GM15510 (cell line): ENCODE results near the gene G6PC3.

ENCODE experiments used
- POLR2A ChIP-seq: IDR thresholded peaks from 3 replicates; pipeline ENCODE4 v1.6.1; 2011; ENCODE audit warnings: borderline replicate concordance; ENCODE audit not compliant: insufficient read length; ENCODE audit errors: extremely low read depth

Gene G6PC3

GRCh38 chr17:44108440-44109311, 38.1 kb downstream of the G6PC3 start:
- no peak for TF ChIP-seq POLR2A

GRCh38 chr17:44109312-44109630, 38.7 kb downstream of the G6PC3 start:
- no peak for TF ChIP-seq POLR2A

- TF ChIP-seq POLR2A: no peak
Measured at GRCh38 chr17:44110011-44110686, 39.6 kb downstream of the G6PC3 start.

- peak; percentile 50 for TF ChIP-seq POLR2A
Measured at GRCh38 chr17:44110823-44111633, 40.5 kb downstream of the G6PC3 start.

- TF ChIP-seq POLR2A: no peak
Measured at GRCh38 chr17:44111777-44112176, 41.2 kb downstream of the G6PC3 start.

GRCh38 chr17:44112284-44113280, 42.0 kb downstream of the G6PC3 start:
- no peak for TF ChIP-seq POLR2A

- TF ChIP-seq POLR2A: no peak
Measured at GRCh38 chr17:44113382-44113781, 42.8 kb downstream of the G6PC3 start.

- TF ChIP-seq POLR2A: no peak
Measured at GRCh38 chr17:44113868-44114840, 43.6 kb downstream of the G6PC3 start.

GRCh38 chr17:44115585-44116415, 45.3 kb downstream of the G6PC3 start:
- no peak for TF ChIP-seq POLR2A

- no peak for TF ChIP-seq POLR2A
Measured at GRCh38 chr17:44117351-44117750, 46.8 kb downstream of the G6PC3 start.

GRCh38 chr17:44118427-44119050, 48.0 kb downstream of the G6PC3 start:
- TF ChIP-seq POLR2A: no peak

GRCh38 chr17:44119062-44119461, 48.5 kb downstream of the G6PC3 start:
- TF ChIP-seq POLR2A: no peak
